Thymus (tissue), 11 donors: Measurements from ENCODE around the gene SYNE3. TPM values are rescaled to one million over a fixed set of nuclear protein-coding genes. Genes with fewer than 3 reads are reported as not detected.

Source experiments
- DNase-seq, 9 donors: peaks; one replicate each; pipeline ENCODE4 v3.0.0-alpha.2; 2013; ENCODE audit warnings: low spot score in 9 of 9, low read depth in 6 of 9, missing footprints in 1 of 9
- H3K27ac ChIP-seq, 2 donors: one replicate each; pipeline ENCODE4 v1.5.1; 2013; ENCODE audit warnings: control low read depth in 1 of 2, low read depth in 1 of 2, low read length in 1 of 2, mild to moderate bottlenecking in 1 of 2, moderate library complexity in 1 of 2
- H3K27me3 ChIP-seq, 2 donors: one replicate each; pipeline ENCODE4 v1.5.1; 2013; ENCODE audit warnings: low read length in 1 of 2; ENCODE audit not compliant: control insufficient read depth in 2 of 2, insufficient read depth in 1 of 2
- H3K36me3 ChIP-seq, 2 donors: one replicate each; pipeline ENCODE4 v1.5.1; 2013; ENCODE audit warnings: low read length in 1 of 2, mild to moderate bottlenecking in 1 of 2, moderate library complexity in 1 of 2; ENCODE audit not compliant: control insufficient read depth in 2 of 2, insufficient read depth in 2 of 2
- H3K4me1 ChIP-seq, 2 donors: one replicate each; pipeline ENCODE4 v1.5.1; 2013; ENCODE audit warnings: low read length in 2 of 2; ENCODE audit not compliant: control insufficient read depth in 2 of 2, insufficient read depth in 2 of 2
- H3K4me3 ChIP-seq, 2 donors: one replicate each; pipeline ENCODE4 v1.5.1; 2013; ENCODE audit warnings: low read length in 2 of 2, control low read depth in 1 of 2, mild to moderate bottlenecking in 1 of 2
- H3K9me3 ChIP-seq, 2 donors: one replicate each; pipeline ENCODE4 v1.5.1; 2013; ENCODE audit warnings: low read length in 1 of 2, mild to moderate bottlenecking in 1 of 2; ENCODE audit not compliant: control insufficient read depth in 2 of 2, insufficient read depth in 1 of 2
- WGBS: extraction: QIAGEN DNeasy Blood & Tissue Kit; methylation state at CpG from one replicate; pipeline ENCODE4 v1.1.7; 2013; 5-methylcytosine and 5-hydroxymethylcytosine counted together
- polyA plus RNA-seq: library from polyadenylated mRNA; stranded (reverse); fragments of 200-250 nt; gene quantifications from one replicate; pipeline ENCODE4 v1.2.3, GENCODE V29; 2013
- total RNA-seq: library from RNA; stranded (reverse); fragments of 120-200 nt; gene quantifications from one replicate; pipeline ENCODE4 v1.2.4, GENCODE V29; 2013
- donor health status: healthy.

The SYNE3 gene
- total and polyA plus RNA-seq, 2 donors = 1.7 to 3.1 TPM

- no peak for DNase-seq
- H3K4me1 ChIP-seq = peaks cover 7 to 13% of the 10 kb centered on the region in 2 donors
- H3K4me3 ChIP-seq = no peak overlapping the region
- H3K9me3 ChIP-seq = no peaks in the 10 kb centered on the region
- H3K27me3 ChIP-seq = no peaks in the 10 kb centered on the region
- H3K27ac ChIP-seq = no peak overlapping the region
- peaks cover 0 to 10% of the 10 kb centered on the region in 2 donors for H3K36me3 ChIP-seq
- WGBS = 94% methylated on average over 8 of the region's 8 CpGs
These were observed 12.9 kb downstream of the SYNE3 start for GRCh38 chr14:95503365-95504134.

- Histone ChIP-seq H3K4me1 (peaks cover 6 to 8% of the 10 kb centered on the region in 2 donors), H3K27me3 (no peaks in the 10 kb centered on the region), H3K36me3 (peaks cover 0 to 10% of the 10 kb centered on the region in 2 donors), H3K9me3 (no peaks in the 10 kb centered on the region), H3K27ac (no peak overlapping the region), H3K4me3 (no peak overlapping the region)
- DNase-seq = no peak
- WGBS = 95% methylated on average over 14 of the region's 14 CpGs
These were observed 14.0 kb downstream of the SYNE3 start for GRCh38 chr14:95502381-95502950.

GRCh38 chr14:95500772-95501401, 15.6 kb downstream of the SYNE3 start:
- no peaks in the 10 kb centered on the region for H3K9me3 ChIP-seq
- DNase-seq = no peak
- H3K27me3 ChIP-seq = no peaks in the 10 kb centered on the region
- peaks cover 0 to 3% of the 10 kb centered on the region in 2 donors for H3K36me3 ChIP-seq
- 90% methylated on average over 14 of the region's 14 CpGs for WGBS
- no peak overlapping the region for H3K4me3 ChIP-seq
- H3K27ac ChIP-seq = peak overlapping the region in 1 of 2 donors; percentile 22
- peaks cover 11 to 16% of the 10 kb centered on the region in 2 donors for H3K4me1 ChIP-seq

GRCh38 chr14:95500201-95500681, 16.2 kb downstream of the SYNE3 start:
- Histone ChIP-seq H3K4me3 (no peak overlapping the region), H3K9me3 (no peaks in the 10 kb centered on the region), H3K4me1 (peaks cover 17 to 22% of the 10 kb centered on the region in 2 donors), H3K27ac (no peak overlapping the region), H3K27me3 (no peaks in the 10 kb centered on the region), H3K36me3 (peaks cover 0 to 3% of the 10 kb centered on the region in 2 donors)
- WGBS = 94% methylated on average over 14 of the region's 14 CpGs
- no peak for DNase-seq

GRCh38 chr14:95499354-95499750, 17.1 kb downstream of the SYNE3 start:
- peaks cover 17 to 25% of the 10 kb centered on the region in 2 donors for H3K4me1 ChIP-seq
- peaks cover 0 to 3% of the 10 kb centered on the region in 2 donors for H3K36me3 ChIP-seq
- H3K4me3 ChIP-seq = no peak overlapping the region
- WGBS = 59% methylated on average over 1 of the region's 1 CpG
- no peak overlapping the region for H3K27ac ChIP-seq
- H3K27me3 ChIP-seq = no peaks in the 10 kb centered on the region
- no peaks in the 10 kb centered on the region for H3K9me3 ChIP-seq
- DNase-seq = no peak

- Histone ChIP-seq H3K9me3 (no peaks in the 10 kb centered on the region), H3K4me1 (peaks cover 17 to 25% of the 10 kb centered on the region in 2 donors), H3K4me3 (no peak overlapping the region), H3K27me3 (no peaks in the 10 kb centered on the region), H3K27ac (no peak overlapping the region), H3K36me3 (peaks cover 0 to 3% of the 10 kb centered on the region in 2 donors)
- DNase-seq = no peak
- 95% methylated on average over 9 of the region's 9 CpGs for WGBS
These were observed 17.7 kb downstream of the SYNE3 start for GRCh38 chr14:95498622-95499353.

GRCh38 chr14:95497561-95498011, 18.9 kb downstream of the SYNE3 start:
- H3K36me3 ChIP-seq = peaks cover 0 to 3% of the 10 kb centered on the region in 2 donors
- no peaks in the 10 kb centered on the region for H3K27me3 ChIP-seq
- H3K4me1 ChIP-seq = peaks cover 17 to 25% of the 10 kb centered on the region in 2 donors
- no peaks in the 10 kb centered on the region for H3K9me3 ChIP-seq
- no peak overlapping the region for H3K27ac ChIP-seq
- no peak for DNase-seq
- WGBS = 94% methylated on average over 9 of the region's 9 CpGs
- no peak overlapping the region for H3K4me3 ChIP-seq

GRCh38 chr14:95496690-95497259, 19.7 kb downstream of the SYNE3 start:
- H3K27ac ChIP-seq = no peak overlapping the region
- H3K4me3 ChIP-seq = no peak overlapping the region
- no peaks in the 10 kb centered on the region for H3K27me3 ChIP-seq
- WGBS = 95% methylated on average over 4 of the region's 4 CpGs
- peaks cover 17 to 25% of the 10 kb centered on the region in 2 donors for H3K4me1 ChIP-seq
- no peak for DNase-seq
- no peaks in the 10 kb centered on the region for H3K9me3 ChIP-seq
- peaks cover 0 to 3% of the 10 kb centered on the region in 2 donors for H3K36me3 ChIP-seq
